ENCODE results near the gene SVIP.

The SVIP gene

DNA sequence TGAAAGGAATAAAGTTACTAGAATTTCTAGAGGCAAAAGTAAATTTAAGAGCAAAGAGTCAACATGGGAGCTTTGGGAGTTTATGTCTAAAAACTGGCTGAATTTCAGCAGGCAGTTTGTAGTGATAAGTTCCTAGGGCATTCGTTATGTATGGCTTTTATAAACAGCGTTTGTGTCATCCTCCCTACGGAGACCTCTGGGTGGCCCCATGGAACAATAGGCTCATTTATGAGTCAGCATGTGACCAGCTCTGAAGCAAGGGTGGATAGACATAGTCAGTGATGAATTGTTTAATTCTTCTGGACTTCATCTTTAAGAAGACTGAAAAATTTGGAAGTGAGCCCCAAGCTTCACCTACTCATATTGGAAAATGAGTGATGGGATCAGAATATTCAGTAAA lies 37.1 kb downstream of the SVIP start:
- DNase-seq (ENCODE audit: low spot score), result peak; percentile 87

- DNase-seq (ENCODE audit: low spot score), result peak; percentile 66
Measured at GRCh38 chr11:22787551-22788162, 41.9 kb downstream of the SVIP start.

DNA sequence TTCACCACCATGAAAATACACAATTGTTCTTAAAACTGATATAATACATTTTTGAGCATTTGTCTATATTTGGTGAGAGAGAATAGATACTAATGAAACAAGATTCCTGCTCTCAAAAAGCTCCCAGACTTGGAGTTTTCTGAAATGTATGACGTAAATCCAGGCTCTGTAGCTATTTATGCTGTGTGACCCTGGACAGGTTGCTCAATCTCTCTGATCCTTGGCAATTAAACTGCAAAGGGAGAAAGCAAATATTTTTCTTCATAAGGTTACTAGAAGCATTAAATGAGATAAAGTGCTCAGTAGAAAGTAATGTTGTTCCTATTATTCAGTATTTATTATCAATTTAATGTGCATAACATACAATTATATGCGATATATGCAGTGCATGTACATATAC lies 42.5 kb downstream of the SVIP start:
- no peak for DNase-seq (ENCODE audit: low spot score)

- DNase-seq (ENCODE audit: low spot score), result no peak
Measured at GRCh38 chr11:22786475-22786874, 43.1 kb downstream of the SVIP start.

GRCh38 chr11:22785251-22785650 lies 44.4 kb downstream of the SVIP start:
- no peak for DNase-seq (ENCODE audit: low spot score)

GRCh38 chr11:22780952-22781593 lies 48.5 kb downstream of the SVIP start:
- no peak for DNase-seq (ENCODE audit: low spot score)

DNA sequence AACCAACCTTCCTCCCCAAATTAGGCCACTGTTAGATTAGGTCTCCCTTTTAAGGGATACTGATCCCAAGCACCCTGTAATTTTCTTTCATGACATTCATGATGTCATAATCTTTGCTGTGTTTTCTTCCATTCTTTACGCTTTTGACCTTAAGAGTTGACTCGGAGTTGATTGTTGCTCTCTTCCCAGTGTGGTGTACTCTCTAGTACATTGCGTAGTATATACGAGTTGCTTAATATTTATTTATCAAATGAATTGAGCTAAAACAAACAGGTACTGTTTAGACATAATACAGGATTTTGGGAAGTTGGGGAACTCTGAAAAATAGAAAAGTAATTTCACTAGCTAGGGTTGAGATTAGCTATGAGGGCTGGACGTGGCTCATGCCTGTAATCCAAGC lies 49.8 kb downstream of the SVIP start:
- DNase-seq (ENCODE audit: low spot score), result no peak

DNA sequence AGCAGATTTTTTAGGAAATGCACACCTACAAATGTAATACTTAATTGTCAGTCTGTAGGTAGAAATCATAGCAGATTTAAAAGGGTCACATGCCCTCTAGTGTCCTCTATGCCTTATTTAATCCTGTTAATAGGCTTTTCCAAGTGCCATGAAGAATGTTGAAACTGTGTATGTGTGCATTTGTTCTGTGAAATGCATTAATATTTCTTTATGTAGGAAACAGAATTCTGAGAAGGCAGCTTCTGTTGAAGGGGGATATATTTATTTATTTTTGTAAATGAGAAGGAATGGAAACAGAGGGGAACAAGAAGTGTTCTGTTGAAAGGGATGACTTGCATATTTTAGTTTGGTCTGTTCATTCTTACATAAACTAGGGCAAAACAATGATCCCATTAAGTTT lies 51.0 kb downstream of the SVIP start:
- peak; percentile 28 for DNase-seq (ENCODE audit: low spot score)

GRCh38 chr11:22775248-22775647 lies 54.4 kb downstream of the SVIP start:
- DNase-seq (ENCODE audit: low spot score), result no peak

- no peak for DNase-seq (ENCODE audit: low spot score)
Measured at GRCh38 chr11:22774716-22775115, 54.9 kb downstream of the SVIP start.

GRCh38 chr11:22769081-22769480 lies 60.5 kb downstream of the SVIP start:
- no peak for DNase-seq (ENCODE audit: low spot score)

Data from putamen (tissue), 1 donor.